Rectal smooth muscle tissue (tissue), 1 donor: ENCODE measurements around the gene SLC46A2.

Experiments used
- H3K27ac ChIP-seq: one replicate; pipeline ENCODE4 v1.7.0; 2013; ENCODE audit warnings: low read depth, low read length, inconsistent platforms
- H3K27me3 ChIP-seq: one replicate; pipeline ENCODE4 v1.7.0; 2013; ENCODE audit warnings: low read length; ENCODE audit not compliant: control insufficient read depth, insufficient read depth
- H3K36me3 ChIP-seq: one replicate; pipeline ENCODE4 v1.7.0; 2013; ENCODE audit warnings: low read length; ENCODE audit not compliant: control insufficient read depth, insufficient read depth
- H3K4me1 ChIP-seq: one replicate; pipeline ENCODE4 v1.7.0; 2013; ENCODE audit warnings: low read length; ENCODE audit not compliant: control insufficient read depth, insufficient read depth
- H3K4me3 ChIP-seq: one replicate; pipeline ENCODE4 v1.7.0; 2013; ENCODE audit warnings: low read length
- H3K9ac ChIP-seq: one replicate; pipeline ENCODE4 v1.7.0; 2013; ENCODE audit warnings: low read length

SLC46A2 gene

DNA sequence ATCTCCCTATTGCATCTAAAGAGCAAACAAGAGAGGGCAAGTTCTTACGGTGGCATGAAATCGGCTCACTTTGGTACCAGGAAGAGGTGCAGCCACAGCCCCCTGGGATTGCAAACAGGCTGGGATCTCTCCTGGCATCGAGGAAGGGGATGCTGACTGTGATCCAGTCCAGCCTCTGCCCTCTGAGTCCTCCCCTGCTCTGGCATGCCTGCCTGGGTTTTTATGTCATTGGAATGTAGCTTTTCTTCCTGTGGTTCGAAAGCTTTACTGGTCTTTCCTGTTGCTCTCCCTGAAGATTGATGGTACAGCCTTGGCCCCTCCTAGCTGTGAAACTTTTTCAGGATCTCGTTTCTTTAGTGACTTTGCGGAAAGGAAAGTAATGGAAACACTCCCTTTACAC lies 6.6 kb downstream of the SLC46A2 start:
- Histone ChIP-seq H3K36me3 (no peaks in the 10 kb centered on the region), H3K4me3 (no peak overlapping the region), H3K27ac (no peak overlapping the region), H3K27me3 (no peaks in the 10 kb centered on the region), H3K4me1 (no peaks in the 10 kb centered on the region), H3K9ac (no peak overlapping the region)

DNA sequence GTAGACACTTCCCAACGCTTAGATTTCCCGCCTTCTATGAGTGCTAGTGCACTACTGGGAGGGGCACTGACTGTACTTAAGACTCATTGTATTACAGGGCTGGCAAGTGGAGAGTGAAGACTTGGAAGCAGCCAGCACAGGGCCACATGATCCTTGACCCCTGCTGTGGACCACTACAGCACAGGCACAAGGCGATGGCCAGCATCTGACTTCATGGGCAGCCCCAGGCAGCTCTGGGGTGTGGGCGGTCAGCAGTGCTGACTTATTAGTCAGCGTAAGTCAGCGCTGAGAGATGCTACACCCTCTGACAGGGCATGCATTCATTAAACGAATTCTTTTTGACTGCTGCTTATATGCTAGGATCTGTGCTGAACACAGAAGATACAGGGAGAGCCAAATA lies 9.3 kb downstream of the SLC46A2 start:
- H3K27ac ChIP-seq: no peak overlapping the region
- H3K4me3 ChIP-seq: no peak overlapping the region
- no peaks in the 10 kb centered on the region for H3K4me1 ChIP-seq
- H3K36me3 ChIP-seq: peaks cover 3% of the 10 kb centered on the region
- H3K9ac ChIP-seq: no peak overlapping the region
- H3K27me3 ChIP-seq: no peaks in the 10 kb centered on the region

DNA sequence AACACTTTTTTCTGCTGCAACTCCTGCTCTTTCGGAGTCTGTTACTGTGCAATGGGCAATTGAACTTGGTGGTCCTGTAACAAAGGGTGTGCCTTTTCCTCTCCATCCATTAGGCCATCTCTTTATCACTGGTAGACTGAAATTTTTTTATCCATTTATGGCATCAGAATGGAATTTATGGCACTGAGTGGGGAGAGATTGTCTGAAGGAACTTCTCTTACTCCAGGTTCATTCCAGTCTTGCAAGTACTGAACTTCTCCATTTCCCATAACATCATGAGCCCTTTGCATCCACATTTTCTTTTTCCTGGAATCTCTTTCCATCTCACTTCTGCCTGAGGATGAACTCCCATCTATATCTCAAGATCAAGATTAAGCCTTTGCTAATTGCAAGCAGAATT lies 10.0 kb downstream of the SLC46A2 start:
- H3K4me3 ChIP-seq: no peak overlapping the region
- peaks cover 5% of the 10 kb centered on the region for H3K36me3 ChIP-seq
- no peak overlapping the region for H3K9ac ChIP-seq
- no peaks in the 10 kb centered on the region for H3K27me3 ChIP-seq
- no peak overlapping the region for H3K27ac ChIP-seq
- no peaks in the 10 kb centered on the region for H3K4me1 ChIP-seq

DNA sequence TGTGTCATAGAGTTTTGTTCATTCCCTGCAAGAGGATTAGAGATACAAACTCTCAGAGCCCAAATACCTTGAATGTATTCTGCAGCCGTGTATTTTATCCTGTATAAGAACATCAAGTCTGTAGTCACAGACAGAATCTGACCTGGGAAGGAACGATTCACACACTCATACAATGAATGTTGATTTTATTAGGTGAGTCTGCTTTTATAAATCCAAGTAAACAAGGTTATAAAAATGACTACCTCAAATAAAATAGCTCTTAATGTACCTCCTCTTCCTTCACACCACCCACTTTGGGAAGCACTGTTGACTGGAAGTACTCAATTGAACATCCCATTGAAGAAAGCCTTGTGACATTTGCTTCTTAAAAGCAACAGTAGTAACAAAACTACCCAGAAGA lies 11.9 kb downstream of the SLC46A2 start:
- Histone ChIP-seq H3K27me3 (no peaks in the 10 kb centered on the region), H3K4me3 (no peak overlapping the region), H3K36me3 (peaks cover 10% of the 10 kb centered on the region), H3K4me1 (no peaks in the 10 kb centered on the region), H3K9ac (no peak overlapping the region), H3K27ac (no peak overlapping the region)

DNA sequence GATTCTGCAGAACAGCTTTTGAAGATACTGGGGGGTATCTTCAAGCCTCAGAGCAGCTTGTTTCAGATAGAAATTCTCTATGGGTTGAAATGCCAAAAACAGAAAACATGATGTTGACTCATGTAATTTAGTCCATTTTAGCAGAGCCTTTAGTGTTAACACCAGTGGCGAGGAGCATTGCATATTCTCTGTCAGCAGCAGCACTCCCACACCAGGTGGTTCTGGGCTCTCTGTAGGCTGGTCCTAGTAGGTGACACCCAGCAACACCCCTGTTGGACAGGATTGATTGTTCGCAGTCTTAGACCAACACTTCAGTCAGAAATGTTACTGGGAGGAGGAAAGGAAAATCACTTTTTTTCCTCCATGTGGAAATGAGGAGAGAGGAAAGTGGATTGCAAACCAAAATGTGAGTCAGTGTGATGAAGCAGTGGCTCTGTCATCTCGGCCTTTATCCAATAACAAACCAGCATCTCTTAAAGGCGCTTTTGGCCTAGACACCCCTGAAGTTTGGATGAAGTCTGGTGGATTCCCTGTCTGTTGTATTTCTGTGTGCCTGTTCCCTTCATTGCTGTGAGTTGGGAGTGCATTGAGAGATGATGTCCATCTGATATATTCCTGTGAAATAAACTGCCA lies 16.8 kb downstream of the SLC46A2 start:
- no peaks in the 10 kb centered on the region for H3K27me3 ChIP-seq
- no peak overlapping the region for H3K9ac ChIP-seq
- H3K4me1 ChIP-seq: no peaks in the 10 kb centered on the region
- no peak overlapping the region for H3K27ac ChIP-seq
- peaks cover 14% of the 10 kb centered on the region for H3K36me3 ChIP-seq
- H3K4me3 ChIP-seq: no peak overlapping the region

DNA sequence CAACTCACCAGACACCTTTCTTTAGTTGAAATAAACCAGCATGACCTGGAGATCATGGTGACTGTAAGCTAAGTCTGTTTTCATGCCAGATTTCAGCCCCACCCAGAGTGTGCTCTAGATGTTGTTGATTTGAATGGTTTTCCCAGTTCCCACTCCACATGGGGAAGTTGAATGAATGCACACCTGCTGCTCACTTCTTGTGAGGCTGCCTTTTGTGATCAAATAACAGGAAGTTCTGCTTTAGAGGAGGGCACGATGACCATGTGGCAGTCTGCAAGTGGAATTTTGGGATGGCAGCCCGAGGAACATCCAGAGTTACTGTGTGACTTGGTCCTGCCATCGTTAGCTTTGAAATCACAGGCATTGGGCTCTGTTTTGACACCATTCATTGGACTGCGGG lies 18.7 kb downstream of the SLC46A2 start:
- Histone ChIP-seq H3K36me3 (peaks cover 17% of the 10 kb centered on the region), H3K4me1 (no peaks in the 10 kb centered on the region), H3K4me3 (no peak overlapping the region), H3K27ac (no peak overlapping the region), H3K9ac (no peak overlapping the region), H3K27me3 (no peaks in the 10 kb centered on the region)

DNA sequence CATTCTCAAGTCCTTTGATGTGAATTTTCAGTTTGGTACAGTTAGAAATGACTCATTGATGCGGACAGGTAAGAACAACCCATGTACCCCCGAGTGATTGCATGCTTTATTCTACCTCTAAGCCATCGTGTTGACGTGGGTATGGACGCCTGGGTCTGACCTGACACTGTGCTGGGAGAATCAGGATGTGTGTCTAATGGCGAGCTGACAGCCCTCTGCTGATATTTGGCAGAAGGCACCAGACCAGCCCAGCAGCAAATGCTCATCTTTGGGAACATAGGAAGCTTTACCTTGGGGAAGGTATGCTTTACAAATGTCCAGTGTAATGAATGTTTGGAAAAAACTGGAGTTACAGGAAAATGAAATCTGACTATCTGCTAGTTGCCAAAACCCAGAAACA lies 20.1 kb downstream of the SLC46A2 start:
- H3K27ac ChIP-seq: no peak overlapping the region
- H3K36me3 ChIP-seq: peaks cover 15% of the 10 kb centered on the region
- no peaks in the 10 kb centered on the region for H3K27me3 ChIP-seq
- H3K9ac ChIP-seq: no peak overlapping the region
- H3K4me3 ChIP-seq: no peak overlapping the region
- H3K4me1 ChIP-seq: no peaks in the 10 kb centered on the region

DNA sequence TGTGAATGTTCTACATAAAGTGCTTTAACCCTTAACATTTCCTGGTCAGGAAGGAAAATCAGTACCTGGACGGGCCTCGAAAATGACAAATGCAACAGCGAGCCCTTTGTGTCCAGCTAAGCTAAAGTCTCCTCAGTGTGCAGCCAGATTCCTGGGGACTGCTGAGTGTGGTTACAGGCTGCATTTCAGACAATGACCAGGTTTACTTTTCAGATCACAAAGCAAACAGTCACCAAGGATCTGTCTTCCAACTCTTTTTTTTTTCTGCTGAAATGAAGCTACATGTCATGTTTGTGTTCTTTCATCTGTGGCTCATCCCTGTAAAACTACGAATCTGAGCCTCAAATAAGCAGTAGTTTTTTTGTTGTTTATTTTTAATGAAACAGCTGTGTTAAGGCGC lies 20.8 kb downstream of the SLC46A2 start:
- Histone ChIP-seq H3K27me3 (no peaks in the 10 kb centered on the region), H3K36me3 (peaks cover 9% of the 10 kb centered on the region), H3K27ac (no peak overlapping the region), H3K4me1 (no peaks in the 10 kb centered on the region), H3K9ac (no peak overlapping the region), H3K4me3 (no peak overlapping the region)

DNA sequence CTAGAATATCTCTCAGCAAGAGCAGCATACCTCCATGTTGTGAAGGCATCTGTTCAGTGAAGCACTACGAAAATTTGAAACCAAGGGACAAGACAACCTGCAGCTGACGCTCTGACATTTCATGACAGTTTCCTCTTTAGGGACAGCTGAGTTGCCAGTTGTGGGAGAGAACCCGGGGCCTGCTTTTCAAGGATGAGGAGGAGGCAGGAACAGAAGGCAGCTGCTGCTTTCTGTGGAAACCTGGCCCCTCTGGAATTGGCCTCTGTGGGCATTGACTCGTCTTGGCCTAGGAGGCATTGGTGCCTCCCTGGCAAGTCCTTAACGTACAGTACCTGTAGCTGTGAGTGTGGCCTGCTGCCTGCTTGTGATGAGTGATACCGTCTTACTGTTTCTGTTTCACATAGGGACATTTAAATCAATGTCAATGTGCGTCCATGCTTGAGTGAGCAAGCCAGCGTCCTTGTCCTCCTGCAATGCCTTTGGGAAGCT lies 21.6 kb downstream of the SLC46A2 start:
- Histone ChIP-seq H3K4me1 (no peaks in the 10 kb centered on the region), H3K4me3 (no peak overlapping the region), H3K9ac (no peak overlapping the region), H3K27me3 (no peaks in the 10 kb centered on the region), H3K36me3 (peaks cover 9% of the 10 kb centered on the region), H3K27ac (no peak overlapping the region)

DNA sequence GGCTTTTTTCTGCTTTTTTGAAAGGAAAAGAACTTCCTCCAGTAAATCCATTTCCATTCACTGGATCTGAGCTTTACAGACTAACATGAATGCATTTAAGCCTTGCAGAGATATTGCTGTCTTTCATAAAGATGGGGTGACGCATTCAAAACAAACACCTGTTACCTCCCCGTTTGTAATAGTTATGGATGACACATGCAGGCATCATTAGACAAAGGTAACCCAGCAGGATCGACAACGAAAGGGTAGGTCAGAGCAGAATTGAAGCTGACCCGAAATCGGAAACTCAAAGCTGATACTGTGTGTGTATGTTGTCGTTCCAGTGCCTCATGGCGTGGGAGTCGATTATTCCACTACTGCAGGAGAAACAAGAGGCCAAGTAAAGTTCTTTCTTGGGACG lies 22.2 kb downstream of the SLC46A2 start:
- Histone ChIP-seq H3K27ac (no peak overlapping the region), H3K4me1 (no peaks in the 10 kb centered on the region), H3K36me3 (peaks cover 9% of the 10 kb centered on the region), H3K9ac (no peak overlapping the region), H3K27me3 (no peaks in the 10 kb centered on the region), H3K4me3 (no peak overlapping the region)

DNA sequence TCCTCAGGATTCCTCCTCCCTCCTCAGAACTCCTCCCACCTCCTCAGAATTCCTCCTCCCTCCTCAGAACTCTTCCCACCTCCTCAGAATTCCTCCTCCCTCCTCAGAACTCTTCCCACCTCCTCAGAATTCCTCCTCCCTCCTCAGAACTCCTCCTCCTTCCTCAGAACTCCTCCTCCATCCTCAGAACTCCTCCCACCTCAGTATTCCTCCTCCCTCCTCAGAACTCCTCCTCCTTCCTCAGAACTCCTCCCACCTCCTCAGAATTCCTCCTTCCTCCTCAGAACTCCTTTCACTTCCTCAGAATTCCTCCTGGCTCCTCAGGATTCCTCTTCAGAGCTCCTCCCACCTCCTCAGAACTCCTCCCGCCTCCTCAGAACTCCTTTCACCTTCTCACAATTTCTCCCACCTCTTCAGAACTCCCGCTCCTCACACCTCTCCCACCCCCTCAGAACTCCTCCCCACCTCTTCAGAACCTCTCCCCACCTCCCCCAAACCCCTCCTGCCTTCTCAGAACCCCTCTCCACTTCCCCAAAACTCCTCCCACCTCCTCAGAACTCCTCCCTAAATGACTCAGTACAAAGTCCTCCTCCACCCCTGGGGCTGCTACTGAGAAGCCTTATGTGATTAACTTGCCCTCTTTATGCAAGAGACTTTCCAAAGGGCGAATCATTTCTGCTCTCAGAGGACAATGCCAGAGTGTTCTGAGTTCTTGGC lies 23.2 kb downstream of the SLC46A2 start:
- Histone ChIP-seq H3K9ac (no peak overlapping the region), H3K27ac (no peak overlapping the region), H3K36me3 (peaks cover 9% of the 10 kb centered on the region), H3K27me3 (no peaks in the 10 kb centered on the region), H3K4me3 (no peak overlapping the region), H3K4me1 (no peaks in the 10 kb centered on the region)

DNA sequence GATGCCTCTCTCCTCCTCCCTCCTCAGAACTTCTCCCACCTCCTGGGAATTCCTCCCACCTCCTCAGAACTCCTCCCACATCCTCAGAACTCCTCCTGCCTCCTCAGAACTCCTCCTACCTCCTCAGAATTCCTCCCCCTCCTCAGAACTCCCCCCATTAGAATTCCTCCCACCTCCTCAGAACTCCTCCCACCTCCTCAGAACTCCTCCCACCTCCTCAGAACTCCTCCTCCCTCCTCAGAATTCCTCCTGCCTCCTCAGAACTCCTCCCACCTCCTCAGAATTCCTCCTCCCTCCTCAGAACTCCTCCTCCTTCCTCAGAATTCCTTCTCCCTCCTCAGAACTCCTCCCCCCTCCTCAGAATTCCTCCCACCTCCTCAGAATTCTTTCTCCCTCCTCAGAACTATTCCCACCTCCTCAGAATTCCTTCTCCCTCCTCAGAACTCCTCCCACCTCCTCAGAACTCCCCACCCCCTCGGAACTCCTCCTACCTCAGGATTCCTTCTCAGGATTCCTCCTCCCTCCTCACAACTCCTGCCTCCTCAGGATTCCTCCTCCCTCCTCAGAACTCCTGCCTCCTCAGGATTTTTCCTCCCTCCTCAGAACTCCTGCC lies 23.9 kb downstream of the SLC46A2 start:
- Histone ChIP-seq H3K9ac (no peak overlapping the region), H3K27me3 (no peaks in the 10 kb centered on the region), H3K4me3 (no peak overlapping the region), H3K36me3 (peaks cover 9% of the 10 kb centered on the region), H3K27ac (no peak overlapping the region), H3K4me1 (no peaks in the 10 kb centered on the region)

DNA sequence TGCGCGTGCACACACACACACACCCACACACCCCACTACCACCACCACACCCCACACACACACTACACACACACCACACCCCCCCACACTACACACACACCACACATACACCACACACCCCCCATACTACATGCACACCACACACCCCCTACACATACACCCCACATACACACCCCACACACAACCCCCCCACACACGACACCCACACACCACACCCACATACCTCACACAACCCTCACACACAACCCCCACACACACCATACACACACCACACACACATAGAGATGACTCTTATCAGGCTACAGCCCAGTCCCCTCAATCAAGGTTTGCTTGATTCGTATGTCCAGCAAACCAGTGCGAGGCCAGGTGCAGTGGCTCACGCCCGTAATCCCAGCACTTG lies 25.7 kb downstream of the SLC46A2 start:
- Histone ChIP-seq H3K27ac (no peak overlapping the region), H3K27me3 (no peaks in the 10 kb centered on the region), H3K4me1 (no peaks in the 10 kb centered on the region)

More for the DNA sequence above, 25.7 kb downstream of the SLC46A2 start:
- H3K4me3 ChIP-seq: no peak overlapping the region
- H3K36me3 ChIP-seq: peaks cover 9% of the 10 kb centered on the region
- H3K9ac ChIP-seq: no peak overlapping the region
